Activated T-helper 17 cell treated with anti-CD3 and anti-CD28 coated beads, Interleukin-2, amount 50 U/mL, for 72 hours (primary cell): ENCODE data around the gene AKT3. TPM values are rescaled to one million over a fixed set of nuclear protein-coding genes. Genes with fewer than 3 reads are reported as not detected.

Source experiments
- ATAC-seq: fragments of 150-1000 bp; cut with Tn5 transposase; replicated peaks from 2 replicates; pipeline ENCODE4 v1.10.0; 2021; ENCODE audit warnings: mild to moderate bottlenecking, moderate library complexity
- H3K27ac Mint-ChIP-seq: one replicate; pipeline ENCODE4 v1.8.0; 2022; ENCODE audit warnings: mixed read lengths
- H3K27me3 Mint-ChIP-seq: one replicate; pipeline ENCODE4 v1.8.0; 2022; ENCODE audit warnings: mixed read lengths
- H3K36me3 Mint-ChIP-seq: one replicate; pipeline ENCODE4 v1.8.0; 2022; ENCODE audit warnings: low read depth, mild to moderate bottlenecking, mixed read lengths
- H3K4me1 Mint-ChIP-seq: one replicate; pipeline ENCODE4 v1.8.0; 2022; ENCODE audit warnings: mixed read lengths
- H3K4me3 Mint-ChIP-seq: one replicate; pipeline ENCODE4 v1.8.0; 2022; ENCODE audit warnings: mild to moderate bottlenecking, mixed read lengths
- H3K9me3 Mint-ChIP-seq: one replicate; pipeline ENCODE4 v1.8.0; 2022; ENCODE audit warnings: mixed read lengths
- total RNA-seq, 2 donors: library from RNA; stranded (reverse); gene quantifications; one replicate each; pipeline ENCODE4 v1.2.3, GENCODE V29; 2022

Gene AKT3
- total RNA-seq, 2 donors from 2014 or later = 32.2 to 53.2 TPM

- H3K27ac Mint-ChIP-seq = no peak overlapping the region
- H3K27me3 Mint-ChIP-seq = no peaks in the 10 kb centered on the region
- H3K9me3 Mint-ChIP-seq = no peaks in the 10 kb centered on the region
- no peak for ATAC-seq
- peaks cover 53% of the 10 kb centered on the region for H3K36me3 Mint-ChIP-seq
- H3K4me1 Mint-ChIP-seq = no peaks in the 10 kb centered on the region
- H3K4me3 Mint-ChIP-seq = no peak overlapping the region
These were observed 288.3 kb downstream of the AKT3 start for GRCh38 chr1:243561588-243562319.

DNA sequence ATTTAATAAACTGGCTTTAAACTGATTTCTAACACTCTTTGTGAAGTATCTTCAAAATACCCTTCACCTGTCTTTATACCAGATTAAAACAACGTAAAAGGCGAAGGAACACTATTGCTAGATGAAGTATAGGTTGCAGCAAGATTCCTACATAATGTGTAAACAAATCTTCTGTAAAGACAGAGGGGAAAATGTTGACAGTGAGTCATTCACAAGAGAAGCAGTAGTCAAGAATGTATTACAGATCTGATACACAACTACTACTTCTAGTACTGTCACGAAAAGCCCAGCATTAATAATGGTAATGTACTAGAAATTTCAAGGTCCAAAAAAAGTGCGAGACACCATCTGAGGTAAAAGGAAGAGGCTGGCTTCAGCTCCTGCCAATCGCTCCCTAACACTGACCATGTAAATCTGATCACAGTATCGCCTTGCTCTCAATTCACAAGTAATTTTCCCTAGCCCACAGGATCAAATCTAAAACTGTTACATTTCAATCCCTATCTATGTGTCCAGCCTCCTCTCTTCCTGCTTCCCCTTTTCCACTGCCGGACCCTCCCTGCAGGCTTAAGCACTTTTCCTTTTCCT lies 290.4 kb downstream of the AKT3 start:
- no peak for ATAC-seq
- H3K27me3 Mint-ChIP-seq = no peaks in the 10 kb centered on the region
- no peak overlapping the region for H3K27ac Mint-ChIP-seq

DNA sequence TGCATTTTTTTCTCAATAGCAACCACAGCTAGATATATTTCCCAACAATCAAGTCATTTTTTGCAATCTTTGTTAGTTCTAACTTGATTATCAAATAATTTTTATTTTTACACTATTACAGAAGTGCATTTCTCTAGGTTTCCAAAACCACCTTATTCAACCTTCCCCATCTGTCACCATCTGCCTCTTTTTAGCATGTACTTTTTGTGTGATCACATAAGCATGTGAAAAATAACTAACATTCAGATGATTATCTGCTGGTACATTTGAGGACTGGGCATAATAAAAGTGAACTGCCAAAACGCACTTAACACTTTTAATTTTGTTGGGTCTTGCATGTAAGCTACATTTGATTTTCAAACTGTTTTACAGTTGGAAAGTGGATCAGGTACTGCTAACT lies 291.5 kb downstream of the AKT3 start:
- Mint-ChIP-seq H3K4me1 (no peaks in the 10 kb centered on the region), H3K4me3 (no peak overlapping the region), H3K36me3 (peaks cover 28% of the 10 kb centered on the region), H3K27ac (no peak overlapping the region), H3K27me3 (no peaks in the 10 kb centered on the region), H3K9me3 (no peaks in the 10 kb centered on the region)
- no peak for ATAC-seq

More for the DNA sequence above, 290.4 kb downstream of the AKT3 start:
- H3K4me3 Mint-ChIP-seq = no peak overlapping the region
- no peaks in the 10 kb centered on the region for H3K9me3 Mint-ChIP-seq
- H3K4me1 Mint-ChIP-seq = no peaks in the 10 kb centered on the region
- peaks cover 39% of the 10 kb centered on the region for H3K36me3 Mint-ChIP-seq

DNA sequence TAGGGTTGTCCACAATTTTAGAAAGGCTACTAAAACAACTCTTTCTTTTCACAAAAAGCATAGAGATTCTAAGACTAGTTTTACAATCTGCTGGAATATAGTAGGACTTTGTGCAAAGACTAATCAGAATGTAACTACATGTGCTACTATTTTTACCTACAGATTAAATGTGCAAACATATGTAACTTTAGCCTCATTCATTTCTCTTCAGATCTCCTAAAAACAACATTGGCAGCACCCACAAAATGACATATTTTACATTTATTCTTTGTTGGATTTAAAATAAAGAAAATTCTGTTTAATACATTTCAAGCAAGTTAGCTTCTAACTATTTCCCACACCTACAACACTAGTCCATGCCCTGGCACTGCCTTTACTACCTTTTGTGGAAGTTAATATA lies 292.2 kb downstream of the AKT3 start:
- Mint-ChIP-seq H3K9me3 (no peaks in the 10 kb centered on the region), H3K4me3 (no peak overlapping the region), H3K27me3 (no peaks in the 10 kb centered on the region)

GRCh38 chr1:243554686-243555085 lies 295.4 kb downstream of the AKT3 start:
- no peaks in the 10 kb centered on the region for H3K9me3 Mint-ChIP-seq
- H3K4me3 Mint-ChIP-seq = no peak overlapping the region
- H3K36me3 Mint-ChIP-seq = peaks cover 25% of the 10 kb centered on the region
- H3K4me1 Mint-ChIP-seq = no peaks in the 10 kb centered on the region
- no peak overlapping the region for H3K27ac Mint-ChIP-seq
- no peak for ATAC-seq
- H3K27me3 Mint-ChIP-seq = no peaks in the 10 kb centered on the region

More for the DNA sequence above, 292.2 kb downstream of the AKT3 start:
- Mint-ChIP-seq H3K36me3 (peaks cover 26% of the 10 kb centered on the region), H3K4me1 (no peaks in the 10 kb centered on the region), H3K27ac (no peak overlapping the region)
- ATAC-seq = no peak

DNA sequence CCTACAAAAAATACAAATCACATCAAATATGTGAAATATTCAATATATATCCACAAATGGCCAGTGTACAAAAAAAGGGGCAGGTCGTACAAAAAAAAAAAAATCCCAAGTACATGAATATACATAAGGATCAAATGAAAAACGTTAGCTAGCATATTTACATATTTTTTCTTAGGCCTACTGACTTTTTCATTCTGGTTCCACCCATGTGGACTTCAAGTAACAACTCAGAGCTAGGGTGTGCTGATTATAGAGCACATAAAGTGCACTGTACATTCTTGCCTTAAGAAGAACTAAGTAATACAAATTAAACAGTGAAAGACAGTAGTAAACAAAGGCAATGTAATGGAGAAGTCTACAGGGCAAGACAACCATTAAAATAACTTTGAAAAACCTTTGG lies 297.0 kb downstream of the AKT3 start:
- H3K9me3 Mint-ChIP-seq = no peaks in the 10 kb centered on the region
- H3K4me1 Mint-ChIP-seq = peaks cover 4% of the 10 kb centered on the region
- H3K4me3 Mint-ChIP-seq = no peak overlapping the region
- H3K27ac Mint-ChIP-seq = no peak overlapping the region
- peaks cover 32% of the 10 kb centered on the region for H3K36me3 Mint-ChIP-seq
- H3K27me3 Mint-ChIP-seq = no peaks in the 10 kb centered on the region
- no peak for ATAC-seq

GRCh38 chr1:243550276-243550675 lies 299.8 kb downstream of the AKT3 start:
- Mint-ChIP-seq H3K36me3 (peaks cover 45% of the 10 kb centered on the region), H3K9me3 (no peaks in the 10 kb centered on the region), H3K27me3 (no peaks in the 10 kb centered on the region)

DNA sequence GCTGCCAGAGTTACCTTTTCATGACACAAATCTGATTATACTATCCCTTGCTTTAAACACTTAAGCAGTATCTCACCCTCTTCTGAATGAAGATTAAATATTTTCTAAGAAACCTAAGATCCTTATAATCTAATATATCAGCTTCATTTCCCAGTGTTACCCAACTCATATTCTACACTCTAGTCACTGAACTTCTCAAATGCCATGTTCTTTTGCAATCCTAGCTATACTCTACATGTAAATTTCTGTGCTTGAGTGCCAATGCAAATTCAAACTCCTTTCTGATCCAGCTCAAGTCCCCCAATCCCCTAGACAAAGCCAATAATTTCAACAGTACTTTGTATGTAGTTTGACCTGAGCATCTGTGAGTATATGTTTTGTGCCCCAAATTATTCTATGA lies 300.3 kb downstream of the AKT3 start:
- H3K4me3 Mint-ChIP-seq = no peak overlapping the region
- H3K27me3 Mint-ChIP-seq = no peaks in the 10 kb centered on the region
- H3K9me3 Mint-ChIP-seq = no peaks in the 10 kb centered on the region
- peaks cover 47% of the 10 kb centered on the region for H3K36me3 Mint-ChIP-seq
- H3K27ac Mint-ChIP-seq = peak overlapping the region; percentile 26
- peaks cover 4% of the 10 kb centered on the region for H3K4me1 Mint-ChIP-seq
- ATAC-seq = no peak

More at GRCh38 chr1:243550276-243550675, 299.8 kb downstream of the AKT3 start:
- no peak overlapping the region for H3K27ac Mint-ChIP-seq
- no peak overlapping the region for H3K4me3 Mint-ChIP-seq
- ATAC-seq = no peak
- peaks cover 4% of the 10 kb centered on the region for H3K4me1 Mint-ChIP-seq

- Mint-ChIP-seq H3K27me3 (no peaks in the 10 kb centered on the region), H3K4me1 (peaks cover 4% of the 10 kb centered on the region), H3K4me3 (no peak overlapping the region), H3K36me3 (peaks cover 51% of the 10 kb centered on the region), H3K27ac (peak overlapping the region; percentile 26), H3K9me3 (no peaks in the 10 kb centered on the region)
- ATAC-seq = no peak
These were observed 300.9 kb downstream of the AKT3 start for GRCh38 chr1:243549108-243549507.

DNA sequence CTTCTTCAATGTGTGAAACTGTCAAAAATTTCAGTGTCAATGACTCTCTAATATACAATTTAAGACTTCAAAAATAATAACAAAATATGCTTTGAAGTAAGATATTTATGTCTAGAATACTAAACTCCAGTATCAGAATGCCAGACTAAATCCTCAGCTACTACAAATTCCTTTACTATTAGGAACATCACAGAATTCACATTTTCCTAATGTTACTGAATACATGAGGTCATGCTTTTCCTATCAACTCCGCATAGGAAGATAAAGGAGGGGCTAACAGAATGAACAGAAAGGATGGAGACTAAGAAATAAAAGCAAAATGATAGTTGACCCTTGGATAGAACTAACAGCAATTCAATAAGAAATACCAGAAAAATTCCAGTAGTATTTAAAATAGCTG lies 301.5 kb downstream of the AKT3 start:
- Mint-ChIP-seq H3K27me3 (no peaks in the 10 kb centered on the region), H3K4me1 (peaks cover 4% of the 10 kb centered on the region), H3K36me3 (peaks cover 57% of the 10 kb centered on the region), H3K9me3 (no peaks in the 10 kb centered on the region), H3K27ac (peak overlapping the region; percentile 26), H3K4me3 (no peak overlapping the region)
- ATAC-seq = no peak

DNA sequence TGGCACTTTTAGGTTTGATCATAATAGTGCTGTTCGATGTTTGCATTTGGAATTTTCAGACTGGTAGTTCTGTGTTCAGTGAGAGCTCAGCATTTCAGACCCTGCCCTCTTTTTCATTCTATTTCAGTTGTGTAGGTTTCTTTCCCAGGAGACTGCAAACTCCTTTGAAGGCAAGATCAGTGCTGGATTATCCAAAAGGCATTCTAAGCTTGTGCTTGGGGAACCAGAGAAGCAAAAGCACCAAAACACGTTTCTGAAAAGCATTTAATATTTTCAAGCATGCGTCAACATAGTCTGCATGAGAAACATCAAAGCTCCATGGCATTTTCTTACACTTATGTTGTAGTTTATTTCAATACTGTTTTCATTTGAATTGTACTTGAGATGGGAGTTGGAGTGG lies 302.2 kb downstream of the AKT3 start:
- Mint-ChIP-seq H3K36me3 (peaks cover 62% of the 10 kb centered on the region), H3K27me3 (no peaks in the 10 kb centered on the region), H3K9me3 (no peaks in the 10 kb centered on the region), H3K4me1 (peaks cover 4% of the 10 kb centered on the region), H3K27ac (no peak overlapping the region), H3K4me3 (no peak overlapping the region)
- no peak for ATAC-seq

- no peak for ATAC-seq
- H3K27ac Mint-ChIP-seq = no peak overlapping the region
- peaks cover 57% of the 10 kb centered on the region for H3K36me3 Mint-ChIP-seq
- H3K4me3 Mint-ChIP-seq = no peak overlapping the region
- H3K4me1 Mint-ChIP-seq = peaks cover 4% of the 10 kb centered on the region
- no peaks in the 10 kb centered on the region for H3K9me3 Mint-ChIP-seq
- H3K27me3 Mint-ChIP-seq = no peaks in the 10 kb centered on the region
These were observed 303.6 kb downstream of the AKT3 start for GRCh38 chr1:243546457-243546856.

DNA sequence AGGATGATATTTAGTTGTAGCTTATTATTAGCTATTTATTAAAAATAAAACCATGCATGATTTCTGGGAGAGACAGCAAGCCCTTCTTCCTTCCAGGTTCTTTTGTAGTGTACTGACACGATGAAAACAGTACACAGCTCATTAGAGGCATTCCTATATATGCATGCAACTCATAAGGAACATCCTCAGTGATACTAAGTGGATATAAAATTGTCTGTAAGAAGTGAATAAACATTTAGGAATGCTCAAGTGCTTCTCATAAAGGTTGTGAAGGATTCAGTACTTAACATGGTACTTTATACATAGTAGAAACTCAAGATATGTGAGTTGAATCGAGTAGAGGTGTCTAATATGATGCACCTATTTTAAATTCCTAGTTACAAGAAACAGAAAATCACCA lies 306.5 kb downstream of the AKT3 start:
- Mint-ChIP-seq H3K27me3 (no peaks in the 10 kb centered on the region), H3K9me3 (no peaks in the 10 kb centered on the region), H3K27ac (no peak overlapping the region), H3K36me3 (peaks cover 43% of the 10 kb centered on the region), H3K4me3 (no peak overlapping the region), H3K4me1 (no peaks in the 10 kb centered on the region)
- ATAC-seq = no peak

DNA sequence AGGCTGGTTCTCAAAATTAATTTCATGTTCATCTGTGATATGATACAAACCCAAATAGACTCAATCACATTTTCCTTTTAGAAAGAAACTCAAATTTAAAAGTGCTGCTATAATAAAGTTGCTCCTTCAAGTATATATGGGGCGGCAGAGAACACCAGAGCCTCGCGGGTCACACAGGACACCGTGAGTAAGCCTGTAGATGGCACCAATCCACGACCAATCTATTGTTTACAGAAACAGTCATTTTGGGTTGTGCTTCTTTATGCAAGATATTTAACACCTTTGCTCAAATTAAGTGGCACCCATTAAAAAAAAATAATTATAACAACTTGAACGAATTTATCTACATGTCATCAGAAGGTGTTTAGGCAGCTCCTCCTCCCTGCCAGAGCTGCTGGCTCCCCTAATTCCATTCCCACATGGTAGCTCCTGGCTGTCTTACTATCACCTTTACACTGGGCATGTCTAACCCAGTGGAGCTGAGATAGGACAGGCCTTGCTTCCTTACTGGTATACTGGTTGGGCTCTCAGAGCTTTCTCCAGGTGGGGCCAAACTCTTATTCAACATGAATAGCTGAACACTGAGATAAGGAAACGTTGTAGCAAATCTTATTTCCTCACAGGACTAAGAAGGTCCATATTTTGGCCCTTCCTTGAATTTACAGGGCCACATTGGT lies 307.2 kb downstream of the AKT3 start:
- H3K36me3 Mint-ChIP-seq = peaks cover 43% of the 10 kb centered on the region

GRCh38 chr1:243539636-243540035 lies 310.4 kb downstream of the AKT3 start:
- Mint-ChIP-seq H3K4me3 (no peak overlapping the region), H3K36me3 (peaks cover 44% of the 10 kb centered on the region), H3K9me3 (peaks cover 3% of the 10 kb centered on the region), H3K4me1 (peaks cover 3% of the 10 kb centered on the region), H3K27ac (no peak overlapping the region), H3K27me3 (no peaks in the 10 kb centered on the region)
- ATAC-seq = no peak

More for the DNA sequence above, 307.2 kb downstream of the AKT3 start:
- Mint-ChIP-seq H3K27ac (no peak overlapping the region), H3K27me3 (no peaks in the 10 kb centered on the region), H3K4me1 (peaks cover 3% of the 10 kb centered on the region), H3K4me3 (no peak overlapping the region), H3K9me3 (no peaks in the 10 kb centered on the region)
- no peak for ATAC-seq
